MG63 (cell line): ENCODE results near the gene RAMP2. TPM values are rescaled to one million over a fixed set of nuclear protein-coding genes. Genes with fewer than 3 reads are reported as not detected.
"Not testable (repeated sequence)": the region's sequence is repeated elsewhere in the genome, so short reads cannot be mapped to it uniquely, and the experiment has no call there.

Experiments used
- DNase-seq: peaks from one replicate; pipeline ENCODE4 v3.0.0-alpha.2; 2020
- H3K27me3 ChIP-seq: fragments of 250-450 bp; sonication (Bioruptor Pico); 2 replicates; pipeline ENCODE4 v1.5.1; 2020; ENCODE audit warnings: mild to moderate bottlenecking, moderate library complexity
- H3K36me3 ChIP-seq: fragments of 250-450 bp; sonication (Bioruptor Pico); 2 replicates; pipeline ENCODE4 v1.5.1; 2020; ENCODE audit warnings: mild to moderate bottlenecking, moderate library complexity
- H3K4me3 ChIP-seq: fragments of 250-450 bp; sonication (Bioruptor Pico); 2 replicates; pipeline ENCODE4 v1.5.1; 2020; ENCODE audit warnings: mild to moderate bottlenecking, moderate library complexity
- H3K9me3 ChIP-seq: fragments of 250-450 bp; sonication (Bioruptor Pico); 2 replicates; pipeline ENCODE4 v1.5.1; 2020; ENCODE audit warnings: mild to moderate bottlenecking, moderate library complexity
- total RNA-seq: library from RNA; depleted of rRNA; stranded (reverse); fragments of >200 nt; shearing (Covaris generic); gene quantifications from 2 replicates; pipeline ENCODE4 v1.2.3, GENCODE V29; 2014; ENCODE audit warnings: low replicate concordance

The RAMP2 gene
- total RNA-seq, 1 experiment from 2014 or later, result not detected

DNA sequence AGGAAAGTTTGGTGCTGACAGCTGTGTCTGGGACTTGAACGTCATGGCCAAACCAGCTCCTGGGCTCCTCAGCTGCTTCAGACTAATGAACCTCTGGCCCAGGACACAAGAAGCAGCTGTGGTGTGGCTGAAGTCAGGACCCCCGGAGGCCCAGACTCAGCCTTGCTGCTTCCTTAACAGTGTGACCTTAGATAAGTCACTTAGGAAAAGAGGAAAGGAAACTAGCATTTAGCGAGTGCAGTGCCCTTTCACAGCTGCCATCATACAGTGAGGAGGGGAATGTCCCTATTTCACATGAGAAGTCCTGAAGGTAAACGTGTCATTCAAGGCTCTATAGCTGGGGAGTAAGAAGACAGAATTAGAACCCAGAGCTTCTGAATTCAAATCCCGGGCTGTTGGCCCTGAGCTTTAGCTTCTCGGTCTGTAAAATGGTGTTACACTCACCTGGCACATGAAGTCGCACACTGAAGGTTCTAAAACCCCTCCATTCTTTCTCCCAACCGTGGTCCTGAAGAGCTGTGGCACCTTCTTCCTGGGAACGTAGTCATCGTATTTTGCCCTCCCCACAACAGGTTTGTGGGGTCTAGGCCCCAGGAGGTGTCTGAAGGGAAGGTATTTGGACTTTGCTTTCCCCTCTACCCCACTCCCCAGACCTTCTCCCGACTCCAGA is 910 bp upstream of the RAMP2 start:
- Histone ChIP-seq H3K27me3 (peaks cover 16% of the 10 kb centered on the region), H3K36me3 (no peaks in the 10 kb centered on the region), H3K4me3 (no peak overlapping the region), H3K9me3 (no peaks in the 10 kb centered on the region)
- no peak for DNase-seq

DNA sequence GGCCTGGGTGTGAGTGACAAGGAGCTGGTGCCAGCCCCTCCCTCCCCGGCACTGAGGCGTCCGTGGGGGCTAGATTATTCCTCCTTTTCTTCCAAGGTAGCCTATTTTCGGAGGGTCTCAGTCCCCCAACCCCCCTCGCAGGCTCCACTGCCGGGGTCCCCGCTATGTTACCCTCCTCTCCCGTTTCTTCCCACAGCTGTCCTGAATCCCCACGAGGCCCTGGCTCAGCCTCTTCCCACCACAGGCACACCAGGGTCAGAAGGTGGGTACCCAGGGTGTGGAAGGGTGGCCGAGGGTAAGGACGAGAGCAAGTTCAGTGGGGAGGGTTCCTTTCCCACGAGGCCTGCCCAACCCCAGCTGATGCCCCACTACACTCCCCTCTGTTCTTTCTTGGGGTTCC is 611 bp downstream of the RAMP2 start:
- Histone ChIP-seq H3K36me3 (no peaks in the 10 kb centered on the region), H3K9me3 (no peaks in the 10 kb centered on the region), H3K4me3 (peak overlapping the region; percentile 30), H3K27me3 (peaks cover 16% of the 10 kb centered on the region)
- no peak for DNase-seq

DNA sequence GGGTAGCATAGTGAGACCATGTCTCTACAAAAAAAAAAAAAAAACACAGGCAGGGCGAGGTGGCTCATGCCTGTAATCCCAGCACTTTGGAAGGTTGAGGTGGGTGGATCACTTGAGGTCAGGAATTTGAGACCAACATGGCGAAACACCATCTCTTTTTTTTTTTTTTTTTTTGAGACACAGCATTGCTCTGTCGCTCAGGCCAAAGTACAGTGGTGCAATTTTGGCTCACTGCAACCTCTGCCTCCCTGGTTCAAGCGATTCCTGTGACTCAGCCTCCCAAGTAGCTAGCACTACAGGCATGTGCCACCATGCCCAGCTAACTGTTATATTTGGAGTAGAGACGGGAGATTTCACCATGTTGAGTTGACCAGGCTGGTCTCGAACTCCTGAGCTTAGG is 5.1 kb downstream of the RAMP2 start:
- Histone ChIP-seq H3K4me3 (no peak overlapping the region), H3K9me3 (no peaks in the 10 kb centered on the region), H3K27me3 (peaks cover 4% of the 10 kb centered on the region; the same call in 1 of the 2 replicates), H3K36me3 (no peaks in the 10 kb centered on the region)
- no peak for DNase-seq

DNA sequence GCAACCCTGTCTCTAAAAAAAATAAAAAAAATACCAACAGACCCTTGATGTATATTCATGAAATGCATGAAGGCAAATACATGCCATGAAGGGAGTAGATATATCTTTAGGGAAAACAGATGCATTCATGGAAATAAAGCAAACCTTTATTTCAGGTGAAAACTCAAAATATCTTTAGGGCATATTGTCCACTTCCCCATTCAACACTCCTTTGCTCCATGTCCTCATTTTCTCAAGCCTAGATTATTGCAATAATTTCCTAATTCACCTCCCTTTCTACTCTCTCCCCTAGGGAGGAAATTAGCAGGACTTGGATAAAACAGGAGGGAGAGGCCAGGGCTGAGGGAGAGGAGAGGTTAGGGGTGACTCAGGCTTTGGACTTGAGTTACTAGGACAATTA is 6.5 kb downstream of the RAMP2 start:
- Histone ChIP-seq H3K4me3 (no peak overlapping the region), H3K9me3 (no peaks in the 10 kb centered on the region), H3K27me3 (no peaks in the 10 kb centered on the region), H3K36me3 (no peaks in the 10 kb centered on the region)
- no peak for DNase-seq

DNA sequence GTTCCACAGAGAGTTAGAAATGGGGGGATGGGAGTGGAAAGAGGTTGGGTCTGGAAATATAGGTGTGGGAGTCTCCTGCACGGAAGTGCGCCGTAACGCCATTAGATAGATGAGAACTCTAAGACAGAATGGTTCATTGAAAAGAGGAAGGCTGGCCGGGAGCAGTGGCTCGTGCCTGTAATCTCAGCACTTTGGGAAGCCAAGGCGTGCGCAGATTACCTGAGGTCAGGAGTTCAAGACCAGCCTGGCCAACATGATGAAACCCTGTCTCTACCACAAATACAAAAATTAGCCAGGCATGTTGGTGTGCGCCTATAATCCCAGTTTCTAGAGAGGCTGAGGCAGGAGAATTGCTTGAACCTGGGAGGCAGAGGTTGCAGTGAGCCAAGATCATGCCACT is 7.0 kb downstream of the RAMP2 start:
- not testable (repeated sequence) for H3K36me3 ChIP-seq, H3K4me3 ChIP-seq, DNase-seq, H3K9me3 ChIP-seq, H3K27me3 ChIP-seq

DNA sequence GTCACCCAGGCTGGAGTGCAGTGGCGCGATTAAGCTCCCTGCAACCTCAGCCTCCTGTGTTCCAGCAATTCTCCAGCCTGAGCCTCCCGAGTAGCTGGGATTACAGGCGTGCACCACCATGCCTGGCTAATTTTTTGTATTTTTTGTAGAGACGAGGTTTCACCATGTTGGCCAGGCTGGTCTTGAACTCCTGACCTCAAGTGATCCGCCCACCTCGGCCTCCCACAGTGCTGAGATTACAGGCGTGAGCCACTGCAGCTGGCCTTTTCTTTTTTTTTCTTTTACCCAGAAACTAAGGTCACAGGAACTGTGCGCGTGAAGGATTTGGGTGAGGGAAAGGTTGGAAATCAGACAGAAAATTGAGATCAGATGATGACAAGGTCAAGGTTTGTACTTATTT is 8.9 kb downstream of the RAMP2 start:
- not testable (repeated sequence) for H3K36me3 ChIP-seq, H3K4me3 ChIP-seq, DNase-seq, H3K9me3 ChIP-seq, H3K27me3 ChIP-seq

DNA sequence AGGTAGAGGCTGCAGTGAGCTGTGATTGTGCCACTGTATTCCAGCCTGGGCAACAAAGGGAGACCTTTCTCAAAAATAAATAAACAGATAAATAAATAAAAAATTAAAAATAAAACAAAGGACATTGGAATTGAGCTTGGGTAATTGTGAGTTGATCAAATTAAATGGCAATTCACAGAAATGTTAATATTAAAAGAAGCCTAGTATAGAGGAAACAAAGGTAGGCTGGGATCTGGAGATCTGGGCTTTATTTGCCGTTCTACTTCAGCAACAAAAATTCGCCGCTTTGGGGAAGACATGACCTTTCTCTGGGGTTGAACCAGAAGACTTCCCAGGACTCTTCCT is 11.9 kb downstream of the RAMP2 start:
- DNase-seq, result no peak
- no peaks in the 10 kb centered on the region for H3K27me3 ChIP-seq
- peak overlapping the region; percentile 86 for H3K4me3 ChIP-seq
- no peaks in the 10 kb centered on the region for H3K9me3 ChIP-seq
- peaks cover 30% of the 10 kb centered on the region for H3K36me3 ChIP-seq

DNA sequence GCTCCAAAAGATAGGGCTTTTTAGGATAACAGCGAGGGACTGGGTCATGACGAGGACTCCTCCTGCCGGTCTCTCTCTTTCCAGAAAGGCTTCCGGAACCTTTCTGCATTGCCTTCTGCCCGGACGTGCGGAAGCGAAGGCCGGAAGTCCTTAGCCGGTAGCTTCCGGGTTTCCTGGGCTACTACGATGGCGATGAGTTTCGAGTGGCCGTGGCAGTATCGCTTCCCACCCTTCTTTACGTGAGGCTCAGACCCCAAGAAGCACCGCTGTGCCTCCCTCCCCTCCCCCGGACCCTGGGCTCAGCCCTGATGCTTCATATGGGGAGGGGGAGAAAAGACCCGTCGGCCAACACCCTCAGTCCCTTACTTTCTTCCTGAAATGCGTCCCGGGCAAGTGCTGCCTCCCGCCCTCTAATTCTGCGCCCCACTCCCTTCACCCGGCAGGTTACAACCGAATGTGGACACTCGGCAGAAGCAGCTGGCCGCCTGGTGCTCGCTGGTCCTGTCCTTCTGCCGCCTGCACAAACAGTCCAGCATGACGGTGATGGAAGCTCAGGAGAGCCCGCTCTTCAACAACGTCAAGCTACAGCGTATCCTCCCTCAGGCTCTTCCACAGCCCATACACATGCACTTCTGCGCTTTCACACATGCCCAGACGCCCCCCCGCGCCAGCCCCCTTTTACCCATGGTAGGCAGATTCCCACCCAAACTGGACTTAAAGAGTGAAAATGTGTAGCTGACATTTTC is 12.4 kb downstream of the RAMP2 start, which contains the start of gene VPS25:
Gene VPS25 (plus strand): TSS at position 160 of the 746 bp plus-strand sequence. CDS start 27 bp downstream, at position 187.
- Histone ChIP-seq H3K27me3 (no peaks in the 10 kb centered on the region), H3K4me3 (peak within 1 kb of the TSS; percentile 86), H3K9me3 (no peaks in the 10 kb centered on the region), H3K36me3 (peaks cover 30% of the 10 kb centered on the region)
- peak; percentile 86 for DNase-seq

DNA sequence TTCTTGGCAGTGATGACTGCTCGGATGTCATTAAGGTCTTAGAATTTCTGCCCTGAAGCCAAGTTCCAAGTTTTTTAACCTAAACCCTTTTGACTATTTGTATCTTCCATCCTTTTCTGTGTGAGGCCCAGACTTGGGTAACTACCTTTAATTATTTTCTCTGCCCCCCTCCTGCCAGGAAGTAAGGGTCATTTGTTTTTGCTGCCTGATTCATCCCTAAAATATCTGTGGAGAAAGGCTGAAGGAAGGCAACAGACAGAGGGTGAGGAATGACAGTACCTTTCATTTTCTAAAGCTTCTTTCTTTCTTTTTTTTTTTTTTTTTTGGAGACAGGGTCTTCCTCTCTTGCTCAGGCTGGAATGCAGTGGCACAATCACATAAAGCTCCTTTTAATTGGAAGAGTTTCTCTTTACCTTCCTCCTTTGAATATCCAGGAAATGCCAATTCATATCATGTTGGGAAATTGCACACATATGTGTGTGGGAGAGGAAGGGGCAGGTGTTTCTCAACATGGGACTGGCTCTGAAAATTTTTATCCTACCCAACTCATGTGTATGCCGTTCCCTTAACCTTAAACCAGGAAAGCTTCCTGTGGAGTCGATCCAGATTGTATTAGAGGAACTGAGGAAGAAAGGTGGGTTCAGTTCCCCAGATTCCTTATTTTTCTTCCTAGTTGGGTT is 13.2 kb downstream of the RAMP2 start:
- Histone ChIP-seq H3K36me3 (peaks cover 35% of the 10 kb centered on the region), H3K9me3 (no peaks in the 10 kb centered on the region), H3K4me3 (peak overlapping the region; percentile 86), H3K27me3 (no peaks in the 10 kb centered on the region)
- DNase-seq, result no peak

DNA sequence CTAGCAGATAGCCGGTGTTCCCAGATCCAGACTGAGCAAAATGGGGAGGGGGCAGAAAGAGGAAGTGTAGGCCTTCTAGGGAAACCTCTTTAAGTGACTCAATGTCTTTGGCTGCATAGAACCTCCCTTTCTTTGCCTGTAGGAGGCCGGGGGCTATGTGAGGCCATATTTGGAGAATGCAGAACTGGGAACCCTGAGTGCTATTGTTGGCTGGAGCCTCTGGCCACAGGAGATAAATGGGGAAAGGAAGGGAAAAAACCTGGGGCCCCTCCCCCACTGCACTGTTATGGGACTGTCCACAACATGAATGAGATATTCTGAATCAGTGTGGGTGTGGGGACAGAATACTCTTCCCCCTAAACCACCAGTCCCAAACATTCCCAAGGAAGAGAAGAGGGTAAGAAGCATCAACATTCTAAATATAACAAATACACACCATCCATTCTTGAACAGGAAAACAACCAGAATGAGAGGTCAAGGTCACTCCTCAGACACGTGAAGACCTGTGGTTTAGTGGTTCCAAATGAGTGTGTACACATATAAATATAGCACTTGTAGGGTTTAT is 14.6 kb downstream of the RAMP2 start:
- Histone ChIP-seq H3K27me3 (peaks cover 1% of the 10 kb centered on the region), H3K9me3 (no peaks in the 10 kb centered on the region), H3K36me3 (peaks cover 37% of the 10 kb centered on the region), H3K4me3 (no peak overlapping the region)
- DNase-seq, result no peak

DNA sequence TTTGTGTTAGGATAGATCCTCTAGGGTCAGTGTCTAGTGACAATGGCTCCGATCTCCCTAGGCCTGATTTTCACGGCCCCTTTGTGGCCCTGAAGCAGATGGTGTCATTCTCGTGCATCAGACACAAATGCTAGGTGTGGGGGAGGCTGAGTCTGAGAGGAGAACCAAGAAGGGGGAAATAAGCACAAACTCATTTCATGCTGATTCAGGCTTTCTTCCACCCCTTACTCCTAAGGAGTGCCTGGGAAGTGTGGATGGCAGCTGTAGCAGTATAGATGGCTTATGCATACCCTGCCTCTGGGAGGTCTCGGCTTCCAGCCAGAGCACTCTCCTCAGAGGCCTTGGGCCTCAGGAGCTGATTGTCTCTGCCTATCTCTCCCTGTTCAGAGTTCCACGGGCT is 17.5 kb downstream of the RAMP2 start:
- Histone ChIP-seq H3K27me3 (peaks cover 15% of the 10 kb centered on the region), H3K36me3 (peaks cover 37% of the 10 kb centered on the region), H3K9me3 (no peaks in the 10 kb centered on the region), H3K4me3 (no peak overlapping the region)
- DNase-seq, result no peak

DNA sequence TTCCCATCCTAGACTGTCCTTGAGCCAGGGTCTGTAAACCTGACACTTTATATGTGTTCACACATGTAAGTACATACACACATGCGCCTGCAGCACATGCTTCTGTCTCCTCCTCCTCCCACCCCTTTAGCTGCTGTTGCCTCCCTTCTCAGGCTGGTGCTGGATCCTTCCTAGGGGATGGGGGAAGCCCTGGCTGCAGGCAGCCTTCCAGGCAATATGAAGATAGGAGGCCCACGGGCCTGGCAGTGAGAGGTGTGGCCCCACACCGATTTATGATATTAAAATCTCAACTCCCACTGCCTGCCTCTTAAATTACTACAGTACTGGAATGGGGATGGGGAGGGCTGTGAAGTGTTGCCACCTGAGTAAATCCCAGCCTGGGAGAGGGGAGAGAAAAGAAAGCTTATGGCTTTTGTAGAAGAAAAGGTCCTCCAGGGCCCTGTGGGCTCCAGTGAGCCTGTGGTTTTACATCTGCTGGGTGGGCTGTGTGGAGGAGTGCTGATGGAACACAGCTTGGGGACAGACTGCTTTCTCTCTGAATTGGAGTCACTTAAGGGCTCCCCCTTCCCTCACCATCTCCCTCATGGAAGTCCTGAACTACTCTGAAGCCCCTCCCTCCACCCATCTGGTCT is 18.4 kb downstream of the RAMP2 start:
- DNase-seq, result no peak
- H3K4me3 ChIP-seq, result no peak overlapping the region

DNA sequence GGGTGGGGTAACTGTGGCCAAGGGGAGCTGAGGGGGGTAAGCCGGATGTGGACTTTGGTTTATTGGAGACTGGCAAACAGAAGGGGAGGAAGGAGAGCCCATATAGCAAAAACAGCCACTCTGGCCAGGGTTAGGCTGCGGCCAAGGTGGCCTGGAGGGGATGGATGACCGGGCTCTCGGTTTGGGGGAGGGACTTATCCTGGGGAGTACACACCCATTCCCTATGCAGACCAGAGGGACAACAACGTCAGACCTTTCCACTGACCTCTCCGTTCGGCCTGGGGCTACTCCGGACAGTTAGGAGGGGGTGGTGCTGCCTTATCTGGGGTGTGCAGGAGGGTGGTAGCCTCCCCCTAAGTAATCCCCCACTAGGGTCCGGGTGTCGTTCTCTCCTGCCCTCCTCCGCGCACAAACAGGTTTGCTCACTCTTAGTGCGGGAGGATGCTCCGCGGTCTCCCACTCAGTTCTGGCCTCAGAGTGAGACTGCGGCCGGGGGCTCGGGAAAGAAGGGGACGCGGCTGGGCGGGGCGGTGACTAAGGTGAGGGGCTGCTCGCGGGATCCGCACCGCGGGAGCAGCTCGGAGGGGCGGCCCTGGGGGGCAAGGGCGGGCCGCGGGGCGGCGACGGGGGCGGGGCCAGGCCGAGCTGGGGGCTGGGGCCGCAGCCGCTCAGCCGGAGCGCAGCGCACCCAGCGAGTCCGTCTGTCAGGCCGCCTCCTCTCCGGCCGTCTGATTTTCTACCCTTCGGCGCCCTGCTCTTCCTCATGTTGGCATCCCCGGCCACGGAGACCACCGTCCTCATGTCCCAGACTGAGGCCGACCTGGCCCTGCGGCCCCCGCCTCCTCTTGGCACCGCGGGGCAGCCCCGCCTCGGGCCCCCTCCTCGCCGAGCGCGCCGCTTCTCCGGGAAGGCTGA is 19.2 kb downstream of the RAMP2 start, which contains the start of gene WNK4:
Gene WNK4 (plus strand): TSS at position 675 of the 915 bp plus-strand sequence. CDS start 89 bp downstream, at position 764.
- Histone ChIP-seq H3K4me3 (no peak within 1 kb of the TSS), H3K9me3 (no peaks in the 10 kb centered on the region), H3K36me3 (peaks cover 28% of the 10 kb centered on the region), H3K27me3 (peaks cover 15% of the 10 kb centered on the region)
- no peak for DNase-seq

More for the DNA sequence above, 18.4 kb downstream of the RAMP2 start:
- Histone ChIP-seq H3K36me3 (peaks cover 35% of the 10 kb centered on the region), H3K27me3 (peaks cover 15% of the 10 kb centered on the region), H3K9me3 (no peaks in the 10 kb centered on the region)

DNA sequence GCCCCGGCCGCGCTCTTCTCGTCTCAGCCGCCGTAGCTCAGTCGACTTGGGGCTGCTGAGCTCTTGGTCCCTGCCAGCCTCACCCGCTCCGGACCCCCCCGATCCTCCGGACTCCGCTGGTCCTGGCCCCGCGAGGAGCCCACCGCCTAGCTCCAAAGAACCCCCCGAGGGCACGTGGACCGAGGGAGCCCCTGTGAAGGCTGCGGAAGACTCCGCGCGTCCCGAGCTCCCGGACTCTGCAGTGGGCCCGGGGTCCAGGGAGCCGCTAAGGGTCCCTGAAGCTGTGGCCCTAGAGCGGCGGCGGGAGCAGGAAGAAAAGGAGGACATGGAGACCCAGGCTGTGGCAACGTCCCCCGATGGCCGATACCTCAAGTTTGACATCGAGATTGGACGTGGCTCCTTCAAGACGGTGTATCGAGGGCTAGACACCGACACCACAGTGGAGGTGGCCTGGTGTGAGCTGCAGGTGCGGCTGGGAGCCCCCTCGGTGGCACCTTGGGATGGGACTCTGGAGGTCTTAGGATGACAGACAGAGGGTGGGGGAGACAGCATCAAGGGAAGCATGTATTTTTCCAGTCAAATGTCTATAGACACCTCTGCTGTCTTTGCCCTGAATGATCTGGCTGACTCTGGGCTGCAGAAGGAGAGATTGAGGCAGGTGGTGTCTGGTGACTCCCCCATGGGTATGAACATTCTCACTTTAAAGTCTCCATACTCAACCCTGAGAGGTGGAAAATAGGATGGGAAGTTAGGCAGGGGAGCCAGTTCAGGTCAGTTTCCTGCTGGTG is 20.0 kb downstream of the RAMP2 start:
- Histone ChIP-seq H3K9me3 (no peaks in the 10 kb centered on the region), H3K27me3 (peaks cover 21% of the 10 kb centered on the region), H3K4me3 (no peak overlapping the region), H3K36me3 (peaks cover 19% of the 10 kb centered on the region)
- DNase-seq, result no peak

DNA sequence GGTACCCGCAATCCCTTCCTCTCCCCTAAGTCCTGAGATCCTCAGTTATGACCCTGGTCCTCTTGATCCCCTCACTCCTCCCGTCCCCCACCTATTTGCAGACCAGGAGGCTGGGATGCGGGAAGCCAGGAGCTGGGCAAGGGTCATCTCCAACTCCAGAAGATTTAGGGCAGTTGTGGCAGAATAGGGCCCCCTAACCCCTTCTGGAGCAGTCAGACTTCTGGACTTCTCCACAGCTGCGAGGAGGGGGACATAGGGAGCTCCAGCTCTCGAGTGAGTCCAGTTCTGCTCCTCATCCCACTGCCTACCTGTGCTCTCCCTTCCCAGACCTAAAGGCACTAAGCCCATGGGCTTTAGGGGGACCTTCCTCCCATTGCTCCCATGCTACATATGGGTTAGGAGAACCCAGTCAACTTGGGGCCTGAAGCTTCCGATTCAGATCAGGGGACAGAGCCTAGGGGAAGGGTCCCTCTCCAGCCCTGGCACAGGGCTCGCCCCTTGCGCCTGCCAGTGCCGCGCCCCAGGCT is 20.7 kb downstream of the RAMP2 start:
- Histone ChIP-seq H3K9me3 (no peaks in the 10 kb centered on the region), H3K36me3 (peaks cover 13% of the 10 kb centered on the region), H3K27me3 (peaks cover 21% of the 10 kb centered on the region), H3K4me3 (no peak overlapping the region)
- DNase-seq, result no peak
